Muscle layer of duodenum (tissue), 2 donors: Measurements from ENCODE around the gene RNF144A.

Experiments used
- H3K27ac ChIP-seq: one replicate; pipeline ENCODE4 v1.7.0; 2013; ENCODE audit warnings: mild to moderate bottlenecking, low read length
- H3K27me3 ChIP-seq: one replicate; pipeline ENCODE4 v1.7.0; 2013; ENCODE audit warnings: low read depth, mild to moderate bottlenecking, control low read depth, low read length
- H3K36me3 ChIP-seq, 2 donors: one replicate each; pipeline ENCODE4 v1.7.0; 2013; ENCODE audit warnings: low read length in 2 of 2, control low read depth in 1 of 2, mild to moderate bottlenecking in 1 of 2; ENCODE audit not compliant: insufficient read depth in 2 of 2, control insufficient read depth in 1 of 2
- H3K4me1 ChIP-seq, 2 donors: one replicate each; pipeline ENCODE4 v1.7.0; 2013; ENCODE audit warnings: low read length in 2 of 2, mild to moderate bottlenecking in 2 of 2, control low read depth in 1 of 2, moderate library complexity in 1 of 2; ENCODE audit not compliant: insufficient read depth in 2 of 2, control insufficient read depth in 1 of 2
- H3K4me3 ChIP-seq, 2 donors: one replicate each; pipeline ENCODE4 v1.7.0; 2013; ENCODE audit warnings: low read length in 2 of 2, low read depth in 1 of 2, mild to moderate bottlenecking in 1 of 2
- H3K9me3 ChIP-seq, 2 donors: one replicate each; pipeline ENCODE4 v1.7.0; 2013; ENCODE audit warnings: low read length in 2 of 2, control low read depth in 1 of 2, mild to moderate bottlenecking in 1 of 2; ENCODE audit not compliant: control insufficient read depth in 1 of 2
- donor health status: healthy.

RNF144A gene

GRCh38 chr2:6909431-6910385, 7.5 kb upstream of the RNF144A start:
- no peaks in the 10 kb centered on the region for H3K9me3 ChIP-seq
- H3K27ac ChIP-seq = no peak overlapping the region
- H3K4me3 ChIP-seq = no peak overlapping the region
- H3K4me1 ChIP-seq = no peaks in the 10 kb centered on the region
- no peaks in the 10 kb centered on the region for H3K36me3 ChIP-seq
- no peaks in the 10 kb centered on the region for H3K27me3 ChIP-seq

DNA sequence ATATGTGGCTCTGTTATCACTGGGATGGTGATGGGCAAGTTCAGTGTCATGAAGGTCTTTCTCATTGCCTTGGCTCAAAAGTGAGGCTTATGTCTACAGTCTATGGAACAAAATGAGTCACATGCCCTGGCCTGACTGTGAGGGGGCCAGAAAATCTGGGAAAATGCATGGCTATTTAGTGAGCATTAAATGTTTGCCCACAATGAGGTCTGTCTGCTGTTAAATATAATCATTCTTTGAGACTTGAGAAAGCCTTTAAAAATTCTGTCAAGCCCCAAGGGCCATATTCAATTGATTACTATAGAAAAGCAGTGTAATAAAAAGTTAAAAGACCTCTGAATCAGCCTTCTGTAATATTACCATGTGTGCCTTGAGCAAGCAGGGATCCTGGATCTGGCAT, 5.5 kb upstream of the RNF144A start:
- no peaks in the 10 kb centered on the region for H3K27me3 ChIP-seq

DNA sequence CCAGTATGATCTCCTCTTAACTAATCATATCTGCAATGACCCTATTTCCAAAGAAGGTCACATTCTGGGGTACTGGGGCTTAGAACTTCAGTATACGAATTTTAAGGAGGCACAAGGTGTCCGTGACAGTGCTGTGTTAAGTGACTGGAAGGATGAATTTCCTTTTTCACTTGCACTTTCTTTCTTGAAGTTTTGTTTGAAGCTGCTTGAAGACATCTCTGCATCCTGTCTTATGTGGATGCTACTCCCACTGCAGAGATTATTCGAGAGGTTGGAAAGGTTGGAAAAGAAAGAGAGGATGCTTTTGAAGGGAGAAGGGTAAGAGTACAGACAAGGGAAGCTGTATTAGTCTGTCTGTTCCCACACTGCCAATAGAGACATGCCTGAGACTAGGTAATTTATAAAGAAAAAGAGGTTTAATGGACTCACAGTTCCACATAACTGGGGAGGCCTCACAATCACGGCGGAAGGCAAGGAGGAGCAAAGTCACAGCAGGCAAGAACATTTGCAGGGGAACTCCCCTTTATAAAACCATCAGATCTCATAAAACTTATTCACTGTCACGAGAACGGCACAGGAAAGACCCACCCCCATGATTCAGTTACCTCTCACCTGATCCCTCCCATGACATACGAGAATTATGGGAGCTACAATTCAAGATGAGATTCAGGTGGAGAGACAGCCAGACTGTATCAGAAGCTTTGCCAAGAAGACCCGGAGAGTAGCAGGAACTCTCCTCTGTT, 3.6 kb upstream of the RNF144A start:
- Histone ChIP-seq H3K27ac (no peak overlapping the region), H3K4me3 (no peak overlapping the region), H3K36me3 (no peaks in the 10 kb centered on the region), H3K9me3 (no peaks in the 10 kb centered on the region), H3K4me1 (peaks cover 0 to 9% of the 10 kb centered on the region in 2 donors), H3K27me3 (no peaks in the 10 kb centered on the region)

More for the DNA sequence above, 5.5 kb upstream of the RNF144A start:
- H3K4me3 ChIP-seq = no peak overlapping the region
- peaks cover 0 to under 1% of the 10 kb centered on the region in 2 donors for H3K4me1 ChIP-seq
- no peaks in the 10 kb centered on the region for H3K9me3 ChIP-seq
- no peak overlapping the region for H3K27ac ChIP-seq
- no peaks in the 10 kb centered on the region for H3K36me3 ChIP-seq

GRCh38 chr2:6914828-6915227, 2.4 kb upstream of the RNF144A start:
- H3K27ac ChIP-seq = no peak overlapping the region
- H3K36me3 ChIP-seq = no peaks in the 10 kb centered on the region
- H3K27me3 ChIP-seq = no peaks in the 10 kb centered on the region
- peaks cover 0 to 15% of the 10 kb centered on the region in 2 donors for H3K4me1 ChIP-seq
- no peak overlapping the region for H3K4me3 ChIP-seq
- no peaks in the 10 kb centered on the region for H3K9me3 ChIP-seq

DNA sequence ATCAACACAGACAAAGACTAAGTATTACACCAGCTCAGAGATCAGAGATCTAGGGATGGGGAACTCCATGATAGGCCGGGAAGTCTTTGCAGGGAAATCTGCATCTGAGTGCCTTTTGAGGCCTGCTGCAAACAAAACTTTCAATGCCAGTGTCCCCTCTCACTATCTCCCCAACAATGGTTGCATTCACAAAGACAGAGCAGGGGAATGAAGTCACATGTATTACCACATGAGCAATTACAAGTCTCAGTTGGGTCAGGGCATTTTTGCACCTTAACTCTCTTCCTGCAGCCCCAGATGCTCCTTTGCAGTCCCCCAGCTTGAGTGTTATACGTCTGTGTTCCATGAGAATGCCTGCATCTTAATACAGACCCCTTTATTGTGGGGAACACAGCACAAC, 1.8 kb upstream of the RNF144A start:
- H3K4me3 ChIP-seq = no peak overlapping the region
- H3K27ac ChIP-seq = no peak overlapping the region
- H3K36me3 ChIP-seq = no peaks in the 10 kb centered on the region
- H3K4me1 ChIP-seq = peaks cover 0 to 15% of the 10 kb centered on the region in 2 donors
- H3K27me3 ChIP-seq = no peaks in the 10 kb centered on the region
- H3K9me3 ChIP-seq = no peaks in the 10 kb centered on the region

DNA sequence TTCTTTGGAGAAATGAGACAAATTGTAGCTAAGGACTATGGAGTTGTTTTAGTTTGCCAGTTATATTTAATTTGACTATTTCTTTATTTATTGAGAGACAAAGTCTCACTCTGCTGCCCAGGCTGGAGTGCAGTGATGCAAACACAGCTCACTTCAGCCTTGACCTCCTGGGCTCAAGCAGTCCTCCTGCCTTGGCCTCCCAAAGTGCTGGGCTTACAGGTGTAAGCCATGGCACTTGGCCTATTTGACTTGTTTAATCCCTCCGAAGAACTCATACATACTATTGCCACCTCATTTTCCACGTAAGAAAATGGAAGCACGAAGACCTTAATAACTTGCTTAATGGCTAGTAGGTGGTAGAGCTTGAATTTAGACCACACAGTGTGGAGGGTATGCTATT, 988 bp upstream of the RNF144A start:
- Histone ChIP-seq H3K27me3 (no peaks in the 10 kb centered on the region), H3K9me3 (no peaks in the 10 kb centered on the region)

GRCh38 chr2:6916736-6917070, 509 bp upstream of the RNF144A start:
- H3K4me3 ChIP-seq = peak overlapping the region in 1 of 2 donors; percentile 45
- no peak overlapping the region for H3K27ac ChIP-seq

More for the DNA sequence above, 988 bp upstream of the RNF144A start:
- Histone ChIP-seq H3K36me3 (no peaks in the 10 kb centered on the region), H3K4me1 (peaks cover 0 to 15% of the 10 kb centered on the region in 2 donors), H3K27ac (no peak overlapping the region), H3K4me3 (no peak overlapping the region)

GRCh38 chr2:6917761-6918421, 679 bp downstream of the RNF144A start:
- Histone ChIP-seq H3K9me3 (no peaks in the 10 kb centered on the region), H3K4me1 (peaks cover 0 to 15% of the 10 kb centered on the region in 2 donors), H3K27ac (no peak overlapping the region), H3K4me3 (peak overlapping the region; percentile 37 to 75), H3K36me3 (no peaks in the 10 kb centered on the region), H3K27me3 (no peaks in the 10 kb centered on the region)

More at GRCh38 chr2:6916736-6917070, 509 bp upstream of the RNF144A start:
- Histone ChIP-seq H3K9me3 (no peaks in the 10 kb centered on the region), H3K36me3 (no peaks in the 10 kb centered on the region), H3K27me3 (no peaks in the 10 kb centered on the region), H3K4me1 (peaks cover 0 to 15% of the 10 kb centered on the region in 2 donors)

DNA sequence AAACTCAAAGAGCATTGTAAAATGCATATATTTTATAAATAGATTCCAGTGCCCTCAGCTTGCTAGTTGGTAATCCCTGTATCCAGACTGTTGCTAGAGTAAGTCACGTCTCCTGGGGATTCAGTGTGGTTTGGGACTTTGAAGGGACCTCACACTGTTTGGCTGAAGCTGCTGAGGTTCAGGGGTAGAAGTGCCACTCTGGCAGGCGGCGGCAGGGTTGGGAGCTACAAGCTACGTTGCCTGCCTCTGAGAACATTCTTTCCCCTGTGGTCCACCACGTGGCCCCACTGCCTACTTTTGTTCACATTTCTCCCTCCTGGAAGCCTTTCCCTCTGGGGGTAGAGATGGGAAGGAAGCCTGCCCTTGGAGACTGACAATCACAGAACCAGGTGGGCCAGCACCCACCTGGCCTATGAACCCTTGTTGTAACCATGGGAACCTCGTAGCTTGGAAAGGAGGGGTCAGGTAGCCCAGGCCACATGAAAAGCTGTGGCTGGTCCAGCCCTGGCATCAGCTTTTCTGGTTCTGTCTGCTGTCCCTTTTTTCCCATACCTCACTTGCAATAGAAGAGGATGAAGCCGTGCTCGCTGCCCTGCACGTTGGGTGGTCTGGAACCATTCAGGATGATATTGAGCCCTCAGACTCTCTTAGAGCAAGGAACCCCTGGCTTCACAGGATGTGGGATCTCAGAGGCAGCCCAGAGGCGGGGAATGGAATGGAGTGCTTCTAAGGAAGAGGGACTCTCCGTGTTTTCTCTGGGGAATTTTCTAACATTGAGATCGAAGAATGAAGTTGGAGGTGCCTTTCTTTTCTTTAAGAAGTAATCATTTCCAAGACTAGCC, 2.9 kb downstream of the RNF144A start:
- Histone ChIP-seq H3K9me3 (no peaks in the 10 kb centered on the region), H3K27me3 (no peaks in the 10 kb centered on the region), H3K27ac (no peak overlapping the region), H3K4me3 (no peak overlapping the region), H3K36me3 (no peaks in the 10 kb centered on the region), H3K4me1 (peaks cover 0 to 19% of the 10 kb centered on the region in 2 donors)

DNA sequence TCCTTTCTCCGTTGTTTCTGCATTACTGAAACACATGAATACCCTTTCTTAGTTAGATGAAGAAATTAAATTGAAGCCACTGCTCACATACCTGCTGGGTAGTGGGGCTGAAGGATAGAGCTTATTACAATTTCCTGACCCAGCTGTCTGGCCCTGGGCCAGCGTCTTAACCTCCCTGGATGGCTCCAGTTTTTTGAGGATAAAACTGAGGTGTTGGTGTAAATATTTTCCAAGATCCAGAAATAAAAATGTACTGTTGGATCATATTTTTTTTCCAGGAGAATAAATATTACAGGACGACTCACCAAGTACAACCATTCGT, 3.5 kb downstream of the RNF144A start:
- no peaks in the 10 kb centered on the region for H3K36me3 ChIP-seq
- no peak overlapping the region for H3K4me3 ChIP-seq
- no peaks in the 10 kb centered on the region for H3K27me3 ChIP-seq
- H3K27ac ChIP-seq = no peak overlapping the region
- no peaks in the 10 kb centered on the region for H3K9me3 ChIP-seq
- H3K4me1 ChIP-seq = peaks cover 0 to 19% of the 10 kb centered on the region in 2 donors
